ENCODE results near the gene DNAJC18.
A peak's percentile ranks its signal among the peaks of the same experiment; 100 is the strongest.
"Not testable (repeated sequence)": the region's sequence is repeated elsewhere in the genome, so short reads cannot be mapped to it uniquely, and the experiment has no call there.

Gene DNAJC18

GRCh38 chr5:139461176-139461575 is 21.9 kb upstream of the DNAJC18 start:
- no peak for DNase-seq (ENCODE audit: low read depth)

- DNase-seq (ENCODE audit: low read depth), result no peak
These were observed 21.1 kb upstream of the DNAJC18 start for GRCh38 chr5:139460455-139460854.

- DNase-seq (ENCODE audit: low read depth), result peak; percentile 30
These were observed 20.2 kb upstream of the DNAJC18 start for GRCh38 chr5:139459451-139459934.

- DNase-seq (ENCODE audit: low read depth), result peak; percentile 73
These were observed 19.5 kb upstream of the DNAJC18 start for GRCh38 chr5:139458580-139459407.

GRCh38 chr5:139457653-139458306 is 18.5 kb upstream of the DNAJC18 start:
- no peak for DNase-seq (ENCODE audit: low read depth)

- DNase-seq (ENCODE audit: low read depth), result no peak
These were observed 17.9 kb upstream of the DNAJC18 start for GRCh38 chr5:139457241-139457640.

GRCh38 chr5:139456776-139457175 is 17.5 kb upstream of the DNAJC18 start:
- no peak for DNase-seq (ENCODE audit: low read depth)

GRCh38 chr5:139454568-139455290 is 15.4 kb upstream of the DNAJC18 start:
- DNase-seq (ENCODE audit: low read depth), result no peak

- DNase-seq (ENCODE audit: low read depth), result no peak
These were observed 14.6 kb upstream of the DNAJC18 start for GRCh38 chr5:139453683-139454567.

GRCh38 chr5:139451878-139452660 is 12.7 kb upstream of the DNAJC18 start:
- DNase-seq (ENCODE audit: low read depth), result no peak

- DNase-seq (ENCODE audit: low read depth), result no peak
These were observed 11.9 kb upstream of the DNAJC18 start for GRCh38 chr5:139451176-139451575.

- peak; percentile 35 for DNase-seq (ENCODE audit: low read depth)
These were observed 7.8 kb upstream of the DNAJC18 start for GRCh38 chr5:139446956-139447779.

GRCh38 chr5:139445325-139446170 is 6.2 kb upstream of the DNAJC18 start:
- DNase-seq (ENCODE audit: low read depth), result peak; percentile 90

GRCh38 chr5:139443831-139444453 is 4.6 kb upstream of the DNAJC18 start:
- peak; percentile 89 for DNase-seq (ENCODE audit: low read depth)

- not testable (repeated sequence) for DNase-seq (ENCODE audit: low read depth)
These were observed 1.1 kb upstream of the DNAJC18 start for GRCh38 chr5:139440416-139440815.

- no peak for DNase-seq (ENCODE audit: low read depth)
These were observed 665 bp downstream of the DNAJC18 start for GRCh38 chr5:139438707-139439012.

- no peak for DNase-seq (ENCODE audit: low read depth)
These were observed 3.6 kb downstream of the DNAJC18 start for GRCh38 chr5:139435676-139436075.

- no peak for DNase-seq (ENCODE audit: low read depth)
These were observed 7.6 kb downstream of the DNAJC18 start for GRCh38 chr5:139431706-139432105.

GRCh38 chr5:139430015-139430414 is 9.3 kb downstream of the DNAJC18 start:
- DNase-seq (ENCODE audit: low read depth), result no peak
